Measurements from ENCODE around the gene CCNT1. TPM values are rescaled to one million over a fixed set of nuclear protein-coding genes. Genes with fewer than 3 reads are reported as not detected.
"Not testable (repeated sequence)": the region's sequence is repeated elsewhere in the genome, so short reads cannot be mapped to it uniquely, and the experiment has no call there.

Gene CCNT1
- 23.4 and 24.4 TPM in 2 replicates for total RNA-seq (2014; rRNA removed; shearing (Covaris generic))

DNA sequence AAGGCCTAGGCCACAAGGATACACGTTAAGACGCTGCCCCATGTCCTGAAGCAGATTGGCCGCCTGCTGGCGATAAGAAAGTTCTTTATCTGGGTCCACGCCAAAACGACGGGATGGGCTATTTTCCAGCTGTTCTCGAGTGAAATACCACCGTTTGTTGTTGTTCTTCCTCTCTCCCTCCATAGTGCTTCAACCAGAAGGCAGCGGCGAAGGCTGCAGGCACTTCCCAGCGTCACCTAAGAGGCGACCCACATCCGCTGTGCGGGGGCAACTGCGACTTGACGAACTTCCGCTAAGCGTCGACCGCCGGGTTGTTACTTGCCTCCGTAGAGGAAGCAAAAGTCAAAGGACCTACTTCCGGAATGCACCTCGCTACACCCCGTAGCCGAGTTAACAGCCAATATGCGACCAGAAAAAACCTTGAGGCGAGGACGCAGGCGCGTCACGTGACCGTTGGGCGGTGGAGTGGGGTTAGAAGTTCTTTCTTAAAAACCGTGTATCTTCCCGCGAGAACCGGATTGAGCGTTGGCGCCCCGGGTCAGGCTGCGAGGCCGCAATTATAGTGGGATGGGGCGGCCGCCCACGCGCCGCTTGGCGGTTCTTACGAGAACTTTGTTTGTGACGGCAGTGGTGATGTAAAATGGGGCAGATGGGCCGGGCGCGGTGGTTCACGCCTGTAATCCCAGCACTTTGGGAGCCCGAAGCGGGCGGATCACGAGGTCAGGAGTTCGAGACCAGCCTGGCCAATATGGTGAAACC lies at the start of gene CCNT1:
CCNT1 (minus strand) TSS at position 215 of the 759 bp plus-strand sequence; CDS start at position 183, 32 bp downstream.
- peak; percentile 99 for DNase-seq (ENCODE audit: low spot score)

DNA sequence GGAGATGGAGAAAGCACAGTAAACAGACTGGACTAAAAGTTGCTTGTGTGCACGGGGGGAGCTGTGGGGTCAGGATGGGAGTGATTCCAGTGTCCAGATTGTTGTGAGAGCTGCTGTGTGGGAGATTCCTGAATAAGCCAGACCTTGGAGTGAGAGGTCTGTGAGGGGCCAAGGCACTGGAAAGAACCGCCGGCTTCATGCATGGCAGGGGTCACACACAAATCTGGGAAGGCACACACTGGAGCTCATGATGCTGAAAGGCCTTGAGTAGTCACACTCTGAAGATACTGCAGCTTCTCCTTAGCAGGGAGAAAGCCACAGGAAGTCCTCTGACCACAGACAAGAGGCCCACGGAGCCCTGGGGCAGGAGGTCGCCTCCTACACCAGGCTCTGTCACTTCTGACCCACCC lies 49.3 kb upstream of the CCNT1 start:
- peak; percentile 19 for DNase-seq (ENCODE audit: low spot score)

- peak; percentile 45 for DNase-seq (ENCODE audit: low spot score)
Measured at GRCh38 chr12:48764521-48764920, 48.0 kb upstream of the CCNT1 start.

DNA sequence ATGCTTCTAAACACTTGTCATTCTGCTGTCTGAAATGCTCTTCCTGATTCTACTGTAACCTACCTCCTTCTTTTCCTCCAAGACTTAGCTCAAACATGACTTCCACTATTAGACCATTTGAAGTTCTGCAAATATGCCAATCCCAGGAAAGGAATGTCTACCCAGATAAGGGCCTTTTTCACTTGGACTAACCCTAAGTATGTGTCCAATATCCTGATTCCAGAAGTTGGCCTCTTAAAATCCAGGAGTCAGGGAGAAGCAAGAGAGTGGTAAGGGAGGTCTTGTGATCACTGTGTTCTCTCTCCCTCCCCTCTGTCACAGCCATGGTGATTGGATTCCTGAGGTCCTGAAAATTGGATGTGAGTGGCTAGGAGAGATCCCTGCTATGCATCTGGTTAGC lies 42.2 kb upstream of the CCNT1 start:
- no peak for DNase-seq (ENCODE audit: low spot score)

- no peak for DNase-seq (ENCODE audit: low spot score)
Measured at GRCh38 chr12:48758186-48758585, 41.7 kb upstream of the CCNT1 start.

GRCh38 chr12:48750769-48751356 lies 34.4 kb upstream of the CCNT1 start:
- DNase-seq (ENCODE audit: low spot score) = no peak

DNA sequence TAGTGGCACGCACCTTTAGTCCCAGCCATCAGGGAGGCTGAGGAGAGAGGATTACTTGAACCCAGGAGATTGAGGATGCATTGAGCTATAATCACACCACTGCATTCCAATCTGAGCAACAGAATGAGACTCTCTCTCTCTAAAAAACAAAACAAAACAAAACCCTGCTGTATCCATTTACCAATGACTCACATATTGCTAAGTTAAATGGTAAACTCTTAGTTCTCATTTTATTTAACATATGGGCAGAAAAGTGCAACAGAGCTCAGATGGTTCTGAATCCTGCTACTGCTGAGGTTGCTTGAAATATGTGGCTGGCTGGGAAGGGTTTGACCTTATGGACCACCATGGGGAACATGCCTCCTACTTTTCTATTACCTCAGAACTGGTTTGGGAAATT lies 33.7 kb upstream of the CCNT1 start:
- no peak for DNase-seq (ENCODE audit: low spot score)

DNA sequence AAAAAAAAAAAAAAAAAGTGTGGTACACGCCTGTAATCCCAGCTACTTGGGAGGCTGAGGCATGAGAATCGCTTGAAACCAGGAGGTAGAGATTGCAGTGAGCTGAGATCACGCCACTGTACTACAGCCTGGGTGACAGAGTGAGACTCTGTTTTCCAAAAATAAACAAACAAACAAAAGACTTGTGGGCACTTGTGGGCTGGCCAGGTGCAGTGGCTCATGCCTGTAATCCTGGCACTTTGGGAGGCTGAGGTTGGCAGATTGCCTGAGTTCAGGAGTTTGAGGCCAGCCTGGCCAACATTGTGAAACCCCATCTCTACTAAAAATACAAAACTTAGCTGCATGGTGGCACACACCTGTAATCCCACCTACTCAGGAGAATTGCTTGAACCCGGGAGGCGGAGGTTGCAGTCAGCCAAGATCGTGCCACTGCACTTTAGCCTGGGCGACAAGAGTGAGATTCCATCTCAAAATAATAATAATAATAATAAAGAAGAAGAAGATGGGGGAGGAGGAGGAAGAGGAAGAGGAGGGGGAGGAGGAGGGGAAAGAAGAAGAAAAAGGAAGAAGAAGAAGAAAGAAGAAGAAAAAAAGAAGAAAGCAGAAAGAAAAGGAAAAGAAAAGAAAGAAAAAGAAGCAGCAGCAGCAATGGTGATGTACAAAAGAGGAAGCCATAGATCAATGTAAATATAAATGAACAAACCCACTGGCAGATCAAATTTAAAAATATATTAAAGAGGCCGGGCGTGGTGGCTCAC lies 27.9 kb upstream of the CCNT1 start:
- DNase-seq (ENCODE audit: low spot score) = no peak

DNA sequence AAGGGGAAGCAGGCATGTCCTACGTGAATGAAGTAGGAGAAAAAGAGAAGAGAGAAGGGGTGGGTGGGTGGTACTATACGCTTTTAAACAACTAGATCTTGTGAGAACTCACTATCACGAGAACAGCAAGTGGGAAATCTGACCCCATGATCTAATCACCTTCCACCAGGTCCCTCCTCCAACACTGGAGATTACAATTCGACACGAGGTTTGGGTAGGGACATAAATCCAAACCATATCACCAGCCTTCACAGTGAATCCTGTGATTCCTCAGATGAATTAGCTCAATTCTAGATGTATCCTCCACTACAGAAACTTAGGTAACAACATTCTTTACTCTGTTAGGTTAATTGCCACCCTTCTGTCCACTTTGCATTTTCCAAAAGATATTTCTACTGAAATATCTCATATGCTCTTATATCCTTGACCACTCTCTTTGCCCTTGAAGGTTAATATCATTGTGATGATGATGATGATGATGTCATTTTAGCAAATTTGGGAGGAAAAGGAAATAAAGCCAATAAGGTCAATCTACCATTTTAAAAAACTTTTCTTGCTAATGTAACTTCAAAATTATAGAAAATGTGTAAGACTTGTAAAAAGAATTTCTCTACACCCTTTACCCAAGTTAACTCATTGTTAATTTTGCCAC lies 23.2 kb upstream of the CCNT1 start:
- DNase-seq (ENCODE audit: low spot score) = no peak

GRCh38 chr12:48736456-48736855 lies 19.9 kb upstream of the CCNT1 start:
- no peak for DNase-seq (ENCODE audit: low spot score)

DNA sequence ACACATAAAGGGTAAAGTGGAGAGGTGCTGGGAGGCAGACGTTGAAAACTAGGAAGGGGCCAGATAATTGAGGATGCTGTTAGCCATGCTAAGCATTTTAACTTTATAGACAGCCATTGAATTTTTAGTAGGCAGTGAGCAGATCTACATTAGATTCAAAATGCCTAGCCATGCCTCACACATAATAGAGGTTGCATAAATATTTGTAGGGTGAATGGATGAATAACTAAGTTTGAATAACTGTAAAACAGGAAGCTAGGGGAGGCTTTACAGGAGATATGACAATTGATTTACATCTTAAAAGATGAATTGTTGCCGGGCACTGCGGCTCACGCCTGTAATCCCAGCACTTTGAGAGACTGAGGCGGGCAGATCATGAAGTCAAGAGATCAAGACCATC lies 12.3 kb upstream of the CCNT1 start:
- DNase-seq (ENCODE audit: low spot score) = no peak

GRCh38 chr12:48720737-48721136 lies 4.2 kb upstream of the CCNT1 start:
- not testable (repeated sequence) for DNase-seq (ENCODE audit: low spot score)

DNA sequence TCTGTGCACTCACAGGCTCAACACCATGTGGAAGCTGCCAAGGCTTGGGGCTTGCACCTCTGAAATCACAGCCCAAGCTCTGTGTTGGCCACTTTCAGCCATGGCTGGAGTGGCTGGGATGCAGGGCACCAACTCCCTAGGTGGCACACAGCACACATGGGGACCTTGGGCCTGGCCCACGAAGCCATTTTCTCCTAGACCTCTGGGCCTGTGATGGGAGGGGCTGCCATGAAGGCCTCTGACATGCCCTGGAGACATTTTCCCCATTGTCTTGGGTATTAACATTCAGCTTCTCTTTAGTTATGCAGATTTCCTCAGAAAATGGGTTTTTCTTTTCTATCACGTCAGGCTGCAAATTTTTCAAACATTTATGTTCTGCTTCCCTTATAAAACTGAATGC lies 3.7 kb upstream of the CCNT1 start:
- not testable (repeated sequence) for DNase-seq (ENCODE audit: low spot score)

- not testable (repeated sequence) for DNase-seq (ENCODE audit: low spot score)
Measured at GRCh38 chr12:48719002-48719401, 2.5 kb upstream of the CCNT1 start.

DNA sequence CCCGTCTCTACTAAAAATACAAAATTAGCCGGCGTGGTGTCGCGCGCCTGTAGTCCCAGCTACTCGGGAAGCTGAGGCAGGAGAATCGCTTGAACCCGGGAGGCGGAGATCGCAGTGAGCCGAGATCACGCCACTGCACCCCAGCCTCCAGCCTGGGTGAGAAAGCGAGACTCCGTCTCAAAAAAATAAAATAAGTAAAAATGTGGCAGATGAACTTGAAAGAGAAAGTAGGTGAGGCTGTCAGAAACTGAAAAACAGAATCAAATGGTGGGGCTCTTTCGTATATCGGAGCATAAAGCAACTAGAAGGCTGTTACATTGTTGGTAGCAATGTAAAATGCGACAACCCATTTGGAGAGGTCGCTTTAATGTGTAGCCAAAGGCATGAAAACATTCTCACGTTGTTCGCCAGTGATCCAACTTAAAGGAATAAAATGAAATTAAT lies 767 bp upstream of the CCNT1 start:
- no peak for DNase-seq (ENCODE audit: low spot score)

DNA sequence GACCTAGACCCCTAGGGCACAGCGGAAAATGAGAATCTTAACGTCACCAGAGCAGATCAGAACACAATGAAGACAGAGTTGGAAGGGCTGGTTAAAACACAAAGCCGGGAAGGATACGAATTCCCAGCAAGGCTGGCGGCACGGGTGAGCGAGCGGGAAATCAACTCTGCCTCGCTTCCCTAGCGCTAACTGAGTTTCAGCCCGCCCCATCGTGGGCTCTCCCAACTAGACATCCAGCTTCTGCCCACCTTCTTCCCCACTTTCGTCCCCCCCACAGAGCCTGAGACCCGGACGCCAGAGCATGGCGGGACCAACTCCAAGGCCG lies 377 bp downstream of the CCNT1 start:
- DNase-seq (ENCODE audit: low spot score) = no peak

GRCh38 chr12:48712209-48712608 lies 4.3 kb downstream of the CCNT1 start:
- no peak for DNase-seq (ENCODE audit: low spot score)

- not testable (repeated sequence) for DNase-seq (ENCODE audit: low spot score)
Measured at GRCh38 chr12:48698822-48699221, 17.7 kb downstream of the CCNT1 start.

GRCh38 chr12:48696626-48697025 lies 19.9 kb downstream of the CCNT1 start:
- DNase-seq (ENCODE audit: low spot score) = no peak

GRCh38 chr12:48695859-48696258 lies 20.6 kb downstream of the CCNT1 start:
- no peak for DNase-seq (ENCODE audit: low spot score)

DNA sequence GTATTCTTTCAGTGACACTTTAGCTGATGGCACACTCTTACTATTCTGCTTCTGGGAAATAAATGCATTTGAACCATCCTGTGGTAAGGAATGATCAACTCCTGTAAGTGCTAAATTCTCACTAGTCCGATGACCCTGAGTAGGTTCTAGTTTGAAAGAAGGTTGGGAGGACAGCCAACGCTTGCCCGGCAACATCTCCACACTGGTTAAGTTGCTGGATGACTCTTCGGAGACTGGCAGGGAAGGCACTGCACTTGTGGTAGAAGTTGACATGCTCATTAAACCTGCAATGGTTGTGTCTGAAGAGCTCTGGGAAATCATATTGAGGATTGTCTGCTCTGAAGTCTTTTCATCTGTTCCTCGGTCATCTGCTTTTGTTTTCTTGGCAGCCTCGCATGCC lies 22.5 kb downstream of the CCNT1 start:
- DNase-seq (ENCODE audit: low spot score) = no peak

- DNase-seq (ENCODE audit: low spot score) = no peak
Measured at GRCh38 chr12:48693572-48693971, 22.9 kb downstream of the CCNT1 start.
